Posterior cingulate gyrus (tissue), 11 donors: ENCODE measurements around the gene USP16.
"Not testable (repeated sequence)": the region's sequence is repeated elsewhere in the genome, so short reads cannot be mapped to it uniquely, and the experiment has no call there.

Experiments
- DNase-seq, 10 donors: peaks; one replicate each; pipeline versions ENCODE4 v3.0.0 to v3.0.0-alpha.2; 2020 to 2021; ENCODE audit warnings: mixed read lengths in 3 of 10
- intact Hi-C: fragments of 100-400 bp; cut with DNase I; formaldehyde crosslinking; loops from one replicate; pipeline ENCODE4 v1.15.1; 2023

Gene USP16

DNA sequence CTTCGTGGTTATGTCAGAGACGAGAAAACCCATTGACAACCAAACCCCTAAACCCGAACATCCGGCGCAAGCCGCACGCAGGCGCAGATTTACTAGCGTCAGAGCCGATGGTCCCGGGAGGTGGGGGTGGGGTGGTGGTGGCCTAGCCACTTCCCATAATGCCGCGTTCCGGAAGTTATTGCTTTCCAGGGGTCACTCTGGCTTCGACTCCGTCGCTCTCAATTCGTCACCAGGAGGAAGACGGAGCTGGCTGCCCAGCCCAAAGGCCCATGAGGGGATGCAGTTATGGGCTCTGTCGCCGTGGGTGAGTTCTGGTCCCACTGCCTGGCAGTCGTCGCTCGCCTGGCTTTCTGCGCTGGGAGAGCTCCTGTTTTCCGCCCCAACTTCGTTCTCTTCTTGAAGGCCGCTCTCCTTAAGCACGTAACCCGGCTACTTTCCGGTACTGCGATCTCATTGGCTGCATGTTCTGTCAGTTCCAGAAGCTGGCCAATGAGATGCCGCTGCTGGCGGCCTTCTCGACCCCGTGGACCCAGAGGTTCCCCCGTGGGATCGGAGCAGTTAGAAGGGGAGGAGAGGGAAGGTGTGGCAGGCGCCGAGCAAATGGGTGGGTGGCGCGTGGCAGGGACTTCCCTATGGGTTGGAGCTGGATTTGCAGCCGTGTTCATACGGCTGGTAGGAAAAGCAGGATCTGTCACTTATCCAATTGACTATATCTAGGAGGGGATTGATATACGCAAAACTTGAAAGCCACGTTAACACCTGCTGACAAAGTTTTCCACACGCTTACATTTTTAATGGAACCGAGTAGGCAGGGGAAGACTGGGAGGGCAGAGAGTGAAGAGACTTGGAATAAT, at the start of gene USP16:
USP16 (plus strand) TSS at position 195 of the 854 bp plus-strand sequence. CDS start 3,246 bp downstream, outside the sequence.
- intact Hi-C loops, result loop anchor here (1.0 to 2.0 kb wide), 2 partner anchors 22 to 48 kb away; partner anchors contain the start of gene CCT8
- DNase-seq, result peak; percentile 92 to 99 (median 94)

DNA sequence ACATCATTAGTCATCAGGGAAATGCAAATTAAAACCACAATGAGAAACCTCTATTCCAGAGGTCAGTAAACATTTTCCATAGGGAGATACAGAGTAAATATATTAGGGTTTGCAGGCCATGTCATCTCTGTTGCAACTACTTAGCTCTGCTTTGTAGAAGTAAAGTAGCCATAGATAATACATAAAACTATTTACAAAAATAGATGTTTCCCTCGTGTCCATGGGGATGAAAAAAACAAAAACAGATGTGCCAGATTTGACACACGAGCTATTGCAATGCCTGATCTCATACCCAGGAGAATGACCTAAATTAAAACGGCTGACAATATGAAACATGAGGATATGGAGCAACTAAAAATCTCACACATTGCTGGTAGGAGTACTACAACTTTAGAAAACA, 49.1 kb upstream of the USP16 start:
- DNase-seq, result no peak
- intact Hi-C loops, result no loop called here

DNA sequence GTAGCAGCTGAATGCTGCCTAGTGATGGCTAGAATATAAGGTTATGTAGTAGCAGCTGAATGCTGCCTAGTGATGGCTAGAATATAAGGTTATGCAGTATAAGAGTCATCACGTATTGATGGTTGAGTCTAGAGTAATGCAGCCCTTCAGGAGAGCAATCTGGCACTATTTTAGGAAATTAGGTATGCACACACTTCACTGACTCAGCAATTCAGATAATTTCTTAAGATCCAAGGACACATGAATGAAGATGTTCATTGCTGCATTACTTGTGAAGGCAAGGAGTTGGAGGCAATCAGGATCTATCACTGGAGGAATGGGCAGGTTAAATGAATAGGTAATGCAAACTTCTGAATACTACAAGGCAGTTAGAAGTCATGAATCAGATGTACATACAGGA, 45.4 kb upstream of the USP16 start:
- intact Hi-C loops, result no loop called here
- DNase-seq, result no peak

DNA sequence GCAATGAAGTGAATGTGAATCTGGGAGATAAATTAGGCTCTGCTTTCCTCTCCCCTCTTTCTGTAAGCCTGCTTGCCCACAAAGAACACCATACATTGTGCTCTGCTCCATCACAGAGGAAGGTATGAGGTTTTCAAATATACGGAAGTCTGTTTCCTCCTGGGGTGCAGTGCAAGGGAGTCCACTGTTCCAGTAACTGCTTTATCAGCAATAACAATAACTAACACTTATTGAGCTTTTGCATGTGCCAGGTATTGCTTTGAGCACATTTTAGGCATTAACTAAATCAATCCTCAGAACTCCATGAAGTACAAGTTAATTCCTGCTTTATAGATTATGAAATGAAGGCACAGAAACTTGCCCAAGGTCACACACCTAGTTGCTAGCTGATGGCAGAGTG, 41.8 kb upstream of the USP16 start:
- intact Hi-C loops, result no loop called here
- no peak for DNase-seq

DNA sequence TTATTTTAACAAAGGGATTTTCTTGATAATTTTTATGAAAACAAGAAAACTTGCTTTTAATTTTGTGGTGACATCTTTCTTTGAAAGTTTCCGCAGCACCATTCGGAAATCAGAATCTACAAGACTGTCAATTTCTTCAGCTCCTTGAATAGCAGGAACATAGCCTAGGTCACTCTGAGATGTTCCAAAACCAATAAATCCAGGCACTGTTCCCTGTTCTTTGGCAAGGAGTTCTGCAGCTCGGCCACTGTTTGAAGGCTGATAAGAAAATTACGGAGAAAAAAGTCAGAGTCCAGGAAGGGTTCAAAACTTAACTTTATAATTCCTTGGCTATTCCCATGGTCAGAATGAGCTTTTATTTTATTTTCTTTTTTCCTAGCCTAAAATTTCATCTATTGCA, 37.8 kb upstream of the USP16 start:
- intact Hi-C loops, result no loop called here
- DNase-seq, result no peak

DNA sequence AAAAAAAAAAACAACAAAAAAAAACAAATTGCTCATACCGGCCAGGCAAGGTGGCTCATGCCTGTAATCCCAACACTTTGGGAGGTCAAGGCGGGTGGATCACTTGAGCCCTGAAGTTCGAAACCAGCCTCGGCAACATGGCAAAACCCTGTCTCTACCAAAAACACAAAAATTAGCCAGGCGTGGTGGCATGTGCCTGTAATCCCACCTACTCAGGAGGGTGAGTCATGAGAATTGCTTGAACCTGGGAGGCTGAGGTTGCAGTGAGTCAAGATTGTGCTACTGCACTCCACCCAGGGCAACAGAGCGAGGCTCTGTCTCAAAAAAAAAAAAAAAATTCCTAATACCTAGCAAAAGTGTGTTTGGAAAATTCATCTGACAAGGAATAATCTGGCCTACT, 36.3 kb upstream of the USP16 start:
- intact Hi-C loops, DNase-seq: not testable (repeated sequence)

DNA sequence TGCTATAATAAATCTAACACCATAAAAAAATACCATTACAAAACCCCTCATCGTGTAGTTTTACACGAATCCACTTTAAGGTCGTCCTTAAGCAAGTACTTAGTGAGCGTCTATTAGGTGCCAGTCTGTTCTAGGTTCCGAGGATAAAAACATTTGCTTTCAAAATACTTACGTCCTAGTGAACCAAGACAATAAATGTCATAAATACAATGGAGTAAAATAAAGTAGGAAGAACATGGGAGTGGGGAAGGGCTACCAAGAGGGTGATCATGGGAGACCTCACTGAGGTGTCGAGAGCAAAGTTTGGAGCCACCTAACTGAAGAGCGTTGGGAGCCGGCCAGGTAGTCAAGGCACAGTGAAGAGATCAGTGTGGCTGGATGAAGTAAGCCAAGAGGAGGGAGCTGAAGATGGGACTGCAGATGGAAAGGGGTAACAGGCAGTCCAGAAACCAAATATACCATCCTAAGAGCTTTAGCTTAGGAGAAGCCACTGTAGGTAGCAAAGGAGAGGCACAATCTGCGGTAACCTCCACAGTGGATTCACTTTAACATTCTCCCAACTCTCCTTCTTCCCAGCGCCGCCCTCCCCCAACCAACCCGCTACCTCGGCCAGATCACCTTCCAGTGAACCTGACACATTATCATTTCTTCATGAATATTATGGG, 32.5 kb upstream of the USP16 start:
- no peak for DNase-seq
- intact Hi-C loops, result loop anchor here (1.0 kb wide), 1 partner anchor 10 kb away; no protein-coding TSS in a partner anchor

DNA sequence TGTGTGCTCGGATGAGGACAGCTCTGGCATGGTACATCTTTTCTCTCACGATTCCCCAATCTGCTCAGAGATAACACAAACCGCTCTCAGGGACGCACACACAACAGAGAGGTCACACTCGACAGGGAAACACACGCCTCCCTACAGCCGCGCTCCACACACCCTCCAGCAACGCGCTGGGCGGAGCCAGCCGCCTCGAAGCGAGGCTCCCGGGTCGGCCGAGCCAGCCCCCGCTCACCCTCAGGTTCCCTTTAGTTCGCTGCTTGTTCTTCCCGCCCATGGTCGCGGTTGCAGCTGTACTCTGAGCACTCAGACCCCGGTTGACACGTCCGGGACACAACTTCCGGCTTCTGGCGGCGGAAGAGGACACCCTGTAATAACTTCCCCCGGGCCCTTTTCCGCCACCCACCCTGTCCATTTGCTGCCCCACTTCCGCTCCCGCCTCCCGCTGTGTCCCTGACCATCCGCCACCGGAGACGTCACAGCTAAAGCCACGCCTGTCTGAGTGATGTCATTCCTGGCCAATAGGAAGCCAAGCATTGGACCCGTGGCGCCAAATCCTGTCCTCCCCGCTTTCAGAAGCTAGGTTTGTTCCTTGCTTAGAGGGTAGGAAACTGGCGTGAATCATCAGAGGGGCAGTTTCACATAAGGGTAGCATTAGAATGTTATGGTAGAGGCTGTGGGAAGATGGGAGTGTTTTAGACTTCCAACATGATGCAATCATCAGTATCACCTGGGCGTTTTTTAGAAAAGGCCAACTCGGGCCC, 31.8 kb upstream of the USP16 start, which contains the start of gene LTN1:
LTN1 (minus strand) TSS at position 352 of the 767 bp plus-strand sequence; CDS start at position 280, 72 bp downstream.
- peak; percentile 99 to 100 (median 99) for DNase-seq
- intact Hi-C loops, result loop anchor here (1.0 kb wide), 1 partner anchor 10 kb away; no protein-coding TSS in a partner anchor

DNA sequence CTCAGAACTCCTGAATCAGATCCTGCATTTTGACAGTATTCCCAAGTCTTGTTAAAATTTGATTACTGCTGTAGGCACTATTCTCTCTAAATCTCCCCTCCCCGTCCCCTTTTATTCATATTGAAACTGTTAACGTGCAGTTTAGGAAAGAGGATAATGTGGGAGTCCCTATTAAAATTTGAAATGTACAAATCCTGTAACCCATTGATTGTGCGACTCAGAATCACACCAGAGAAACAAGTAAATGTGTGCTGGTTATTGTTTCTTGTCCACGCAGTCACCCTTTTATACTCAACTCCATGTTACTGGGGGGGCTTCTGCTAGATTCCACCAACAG, 31.2 kb upstream of the USP16 start:
- intact Hi-C loops, result no loop called here
- DNase-seq, result no peak

DNA sequence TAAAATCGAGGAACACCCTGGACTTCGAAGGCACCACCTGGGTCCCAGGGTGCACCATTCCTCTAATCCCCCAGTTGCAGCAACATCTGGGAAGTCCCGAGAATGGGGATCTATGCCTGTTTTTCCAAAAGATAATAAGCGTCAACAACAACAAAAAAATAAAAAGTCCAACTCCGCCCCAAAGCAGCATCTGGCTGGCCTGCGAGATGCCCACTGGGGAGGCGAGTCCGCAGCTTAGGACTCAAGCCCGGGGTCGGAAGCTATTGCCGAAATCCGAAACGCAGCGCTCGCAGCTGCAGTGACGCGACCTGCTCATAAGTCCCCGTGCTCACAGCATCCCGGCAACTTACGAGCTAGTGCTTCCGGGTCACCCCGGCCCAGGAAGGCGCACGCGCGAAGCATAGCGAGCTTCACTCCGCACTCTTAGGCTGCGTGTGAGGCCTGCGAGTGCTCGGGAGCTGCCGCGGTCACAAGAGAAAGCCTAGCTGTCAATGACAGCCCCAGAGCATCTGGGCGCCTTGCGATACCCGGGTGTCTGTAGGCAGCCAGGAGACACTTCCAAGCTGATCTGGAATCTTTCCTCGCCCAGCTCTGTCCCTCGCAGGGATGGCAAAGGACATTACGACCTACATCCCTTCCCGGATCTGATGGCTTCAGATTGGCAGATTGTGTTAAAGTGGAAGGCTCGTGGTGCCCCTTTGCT, 21.9 kb upstream of the USP16 start:
- intact Hi-C loops, result loop anchor here (1.0 kb wide), 2 partner anchors 10 to 22 kb away; partner anchors contain the start of genes LTN1 and USP16
- peak; percentile 96 to 100 (median 98) for DNase-seq

DNA sequence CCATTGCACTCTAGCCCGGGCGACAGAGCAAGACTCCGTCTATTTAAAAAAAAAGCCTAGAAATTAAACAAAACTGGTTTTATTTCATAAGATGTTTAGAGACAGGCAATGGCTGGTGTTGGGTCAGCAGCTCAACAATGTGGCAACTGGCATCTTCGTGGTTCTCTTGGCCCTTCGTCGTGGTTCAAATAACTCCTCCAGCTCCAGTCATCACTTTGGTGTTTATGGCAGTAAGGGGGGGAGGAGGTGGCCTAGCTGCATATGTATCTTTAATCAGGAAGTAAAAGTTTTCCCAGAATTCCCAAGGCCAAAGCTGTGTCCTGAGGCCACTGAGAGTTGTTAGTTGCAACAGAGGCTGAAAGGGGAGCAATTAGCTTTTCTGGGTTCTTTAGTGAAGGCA, 18.8 kb upstream of the USP16 start:
- DNase-seq, result no peak
- intact Hi-C loops, result no loop called here

DNA sequence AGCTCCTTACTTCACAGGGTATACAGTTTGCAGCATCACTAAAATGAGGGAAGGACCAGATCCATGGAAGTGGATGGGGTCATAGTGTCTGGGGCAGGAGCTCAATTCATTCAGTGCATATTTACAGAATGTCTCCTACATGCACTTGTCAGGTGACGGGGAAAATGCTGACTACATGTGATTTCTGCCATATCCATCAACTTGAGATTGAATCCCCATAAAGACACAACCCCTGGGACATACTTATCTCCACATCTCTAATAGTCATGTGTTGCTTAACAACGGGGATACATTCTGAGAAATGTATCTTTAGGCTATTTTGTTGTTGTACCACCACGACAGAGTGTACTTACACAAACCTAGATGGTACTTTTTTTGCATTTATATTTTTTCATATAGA, 17.3 kb upstream of the USP16 start:
- DNase-seq, result no peak
- intact Hi-C loops, result no loop called here

DNA sequence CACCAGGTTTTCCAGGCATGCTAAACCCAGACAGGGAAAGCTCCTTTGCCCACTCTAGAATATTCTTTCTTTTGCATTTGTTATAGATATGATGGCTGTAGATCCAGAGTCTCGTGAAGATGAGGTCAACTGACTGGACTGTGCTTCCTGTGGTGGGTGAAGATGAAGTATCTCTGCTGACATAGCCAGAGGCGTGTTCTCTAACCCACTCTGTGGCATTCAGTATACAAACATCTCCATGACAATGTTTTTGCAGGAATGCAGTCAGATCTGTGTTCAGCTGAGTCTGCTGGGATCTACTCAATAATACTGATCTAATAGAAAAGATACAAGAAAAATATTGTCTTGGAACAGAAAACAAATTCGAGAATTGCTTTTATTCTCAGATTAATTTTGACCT, 16.7 kb upstream of the USP16 start:
- intact Hi-C loops, result no loop called here
- no peak for DNase-seq

DNA sequence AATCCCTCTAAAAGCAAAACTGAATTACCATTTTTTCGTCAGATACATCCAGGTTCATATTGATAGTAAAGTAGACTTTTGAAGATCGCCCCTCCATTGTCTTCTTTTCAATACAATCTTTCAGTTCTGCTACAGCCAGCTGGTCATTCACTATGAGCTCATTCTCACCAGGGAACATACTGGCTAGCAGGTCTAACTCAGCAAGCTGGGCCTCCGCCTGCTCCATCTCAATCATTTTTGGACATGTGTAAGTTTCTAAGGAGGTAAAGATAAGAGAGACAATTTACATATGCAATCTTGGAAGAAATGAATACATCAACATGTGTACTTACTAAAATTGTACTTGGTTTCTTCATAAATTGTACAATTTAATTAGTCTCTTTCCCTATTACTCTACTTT, 16.1 kb upstream of the USP16 start:
- intact Hi-C loops, result no loop called here
- DNase-seq, result no peak

DNA sequence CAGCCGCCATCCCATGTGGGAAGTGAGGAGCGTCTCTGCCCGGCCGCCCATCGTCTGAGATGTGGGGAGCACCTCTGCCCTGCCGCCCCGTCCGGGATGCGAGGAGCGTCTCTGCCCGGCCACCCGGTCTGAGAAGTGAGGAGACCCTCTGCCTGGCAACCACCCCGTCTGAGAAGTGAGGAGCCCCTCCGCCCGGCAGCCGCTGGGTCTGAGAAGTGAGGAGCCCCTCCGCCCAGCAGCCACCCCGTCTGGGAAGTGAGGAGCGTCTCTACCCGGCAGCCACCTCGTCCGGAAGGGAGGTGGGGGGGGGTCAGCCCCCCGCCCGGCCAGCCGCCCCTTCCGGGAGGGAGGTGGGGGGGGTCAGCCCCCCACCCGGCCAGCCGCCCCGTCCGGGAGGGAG, 13.2 kb upstream of the USP16 start:
- intact Hi-C loops, DNase-seq: not testable (repeated sequence)

DNA sequence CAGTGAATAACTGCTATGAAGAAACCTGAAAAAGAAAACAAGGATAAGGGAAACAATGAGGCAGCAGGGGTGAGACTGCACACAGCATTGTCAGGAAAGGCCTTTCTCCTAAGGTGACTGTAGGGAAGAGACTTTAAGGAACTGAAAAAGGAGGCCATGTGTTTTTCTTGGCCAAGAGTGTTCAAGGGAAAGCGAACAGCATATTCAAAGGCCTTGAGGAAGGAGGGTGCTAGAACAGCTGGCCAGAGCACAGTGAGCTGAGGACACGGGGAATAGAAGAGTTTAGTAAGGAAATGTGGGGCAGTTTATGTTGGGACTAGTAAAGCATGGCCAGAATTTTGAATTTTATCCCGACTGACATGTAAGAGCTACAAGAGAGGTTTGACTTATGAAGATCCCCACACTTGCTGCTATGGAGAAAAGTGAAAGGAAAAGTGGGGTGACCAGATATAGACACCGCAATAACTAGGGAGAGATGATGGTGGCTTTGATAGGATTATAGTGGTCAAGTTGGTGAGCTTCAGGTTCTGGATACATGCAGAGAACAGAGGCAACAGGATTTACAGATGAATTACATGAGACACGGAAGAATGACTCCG, 6.7 kb upstream of the USP16 start:
- DNase-seq, result no peak
- intact Hi-C loops, result no loop called here

DNA sequence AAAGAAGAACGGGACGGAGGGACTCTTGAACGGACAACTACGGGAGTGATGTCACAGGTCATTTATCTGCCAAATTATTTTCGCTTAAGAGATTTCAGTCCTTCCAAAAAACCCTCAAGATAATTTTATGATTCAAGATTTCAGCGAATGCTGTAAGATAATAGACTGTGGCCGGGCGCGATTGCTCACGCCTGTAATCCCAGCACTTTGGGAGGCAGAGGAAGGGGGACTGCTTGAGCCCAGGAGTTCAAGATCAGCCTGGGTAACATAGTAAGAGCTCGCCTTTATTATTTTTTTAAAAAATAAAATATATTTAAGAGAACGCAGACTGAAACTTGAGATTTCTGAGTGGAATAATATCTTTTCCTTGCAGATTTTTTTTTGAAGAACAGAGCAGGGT, 5.9 kb upstream of the USP16 start:
- intact Hi-C loops, result no loop called here
- DNase-seq, result no peak

DNA sequence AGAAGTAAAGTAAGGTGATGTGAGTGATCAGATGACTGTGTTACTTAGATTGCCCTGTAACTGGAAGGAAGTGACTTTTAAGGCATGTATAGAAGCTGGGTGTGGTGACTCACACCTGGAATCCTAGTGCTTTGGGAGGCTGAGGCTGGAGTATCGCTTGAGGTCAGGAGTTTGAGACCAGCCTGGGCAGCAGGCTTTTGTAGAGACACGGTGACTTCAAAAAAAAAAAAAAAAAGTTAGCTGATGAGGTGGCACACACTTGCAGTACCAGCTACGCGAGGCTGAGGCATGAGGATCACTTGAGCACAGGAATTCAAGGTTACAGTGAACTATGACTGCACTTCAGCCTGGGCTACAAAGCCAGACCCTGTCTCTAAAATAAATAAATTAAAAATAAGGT, 2.3 kb upstream of the USP16 start:
- DNase-seq, result no peak

DNA sequence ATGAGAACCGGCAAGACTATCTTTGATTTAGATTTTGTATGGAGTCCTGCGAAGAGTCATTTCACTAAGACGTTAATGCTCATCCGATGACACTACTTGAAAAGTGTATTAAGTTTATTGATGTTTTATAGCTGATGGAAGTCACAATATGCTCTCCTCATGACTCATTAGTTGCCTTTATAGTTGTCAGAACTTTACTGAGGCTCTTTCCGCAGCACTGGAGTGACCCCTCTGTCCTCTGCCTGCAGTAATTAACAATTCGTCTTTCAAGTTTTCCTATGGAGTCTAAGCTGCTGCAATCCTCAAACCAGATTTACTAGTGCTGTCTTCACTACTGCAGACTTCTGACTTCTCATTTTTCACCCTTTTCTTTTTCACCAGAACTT, 853 bp downstream of the USP16 start:
- intact Hi-C loops, result loop anchor here (2.0 kb wide), 1 partner anchor 47 kb away; the partner anchor contains the start of gene CCT8
- no peak for DNase-seq

More for the DNA sequence above, 2.3 kb upstream of the USP16 start:
- intact Hi-C loops, result no loop called here

DNA sequence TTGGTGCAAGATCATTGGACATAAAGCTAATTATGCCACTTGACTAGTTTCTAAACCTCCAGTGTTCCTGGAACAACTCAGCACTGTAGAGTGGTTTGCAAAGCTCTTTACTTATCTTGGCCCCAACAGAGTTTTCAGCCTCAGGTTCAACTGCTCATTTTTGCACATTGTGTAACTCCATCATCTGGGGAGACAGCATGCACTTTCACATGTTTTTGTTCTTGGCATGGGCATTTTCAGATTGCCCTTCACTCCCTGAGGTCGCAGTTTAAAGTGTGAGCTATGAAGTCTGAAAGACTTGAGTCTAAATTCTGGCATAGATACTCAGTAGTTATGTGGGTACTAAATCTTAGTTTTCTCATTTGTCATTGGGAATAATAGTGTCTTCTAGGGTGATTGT, 5.1 kb downstream of the USP16 start:
- intact Hi-C loops, result no loop called here
- no peak for DNase-seq
